Measurements from ENCODE around the gene AP4E1.

Gene AP4E1

GRCh38 chr15:51023499-51023898 is 115.0 kb downstream of the AP4E1 start:
- Histone ChIP-seq H3K79me2 (ENCODE audit: insufficient read depth, low read length) (no peaks in the 10 kb centered on the region), H2AFZ (ENCODE audit: low read depth, low read length, severe bottlenecking) (no peak overlapping the region), H3K9me2 (replicated peaks; ENCODE audit: insufficient read depth, low read length) (no peaks in the 10 kb centered on the region), H3K9me3 (ENCODE audit: insufficient read depth, low read length) (no peaks in the 10 kb centered on the region), H3K36me3 (ENCODE audit: low read length) (no peaks in the 10 kb centered on the region), H3K27me3 (ENCODE audit: low read length) (no peaks in the 10 kb centered on the region), H3K27ac (ENCODE audit: low read depth, low read length) (no peak overlapping the region), H3K9ac (ENCODE audit: low read length) (no peak overlapping the region), H3K4me2 (ENCODE audit: low read depth, low read length, poor library complexity, severe bottlenecking) (no peak overlapping the region), H3K4me3 (ENCODE audit: insufficient read depth, low read length, poor library complexity, severe bottlenecking) (no peak overlapping the region), H3F3A (ENCODE audit: insufficient read depth) (no peaks in the 10 kb centered on the region), H4K20me1 (ENCODE audit: low read depth, low read length) (no peaks in the 10 kb centered on the region)
- TF ChIP-seq EZH2phosphoT487 (conservative IDR thresholded peaks at IDR 0.05; ENCODE audit: low read length), result no peak
- TF ChIP-seq CTCF (IDR thresholded peaks at IDR 0.05; ENCODE audit: insufficient read depth, low read length, poor library complexity, severe bottlenecking), result no peak

- Histone ChIP-seq H3K4me2 (ENCODE audit: low read depth, low read length, poor library complexity, severe bottlenecking) (no peak overlapping the region), H3K79me2 (ENCODE audit: insufficient read depth, low read length) (no peaks in the 10 kb centered on the region), H2AFZ (ENCODE audit: low read depth, low read length, severe bottlenecking) (no peak overlapping the region), H3F3A (ENCODE audit: insufficient read depth) (no peaks in the 10 kb centered on the region), H3K27me3 (ENCODE audit: low read length) (no peaks in the 10 kb centered on the region), H3K4me3 (ENCODE audit: insufficient read depth, low read length, poor library complexity, severe bottlenecking) (no peak overlapping the region), H3K9me3 (ENCODE audit: insufficient read depth, low read length) (no peaks in the 10 kb centered on the region), H3K9ac (ENCODE audit: low read length) (no peak overlapping the region), H3K36me3 (ENCODE audit: low read length) (no peaks in the 10 kb centered on the region), H3K27ac (ENCODE audit: low read depth, low read length) (no peak overlapping the region), H4K20me1 (ENCODE audit: low read depth, low read length) (no peaks in the 10 kb centered on the region), H3K9me2 (replicated peaks; ENCODE audit: insufficient read depth, low read length) (no peaks in the 10 kb centered on the region)
- no peak for TF ChIP-seq EZH2phosphoT487 (conservative IDR thresholded peaks at IDR 0.05; ENCODE audit: low read length)
- no peak for TF ChIP-seq CTCF (IDR thresholded peaks at IDR 0.05; ENCODE audit: insufficient read depth, low read length, poor library complexity, severe bottlenecking)
Measured at GRCh38 chr15:51024735-51025453, 116.4 kb downstream of the AP4E1 start.

- no peaks in the 10 kb centered on the region for H3K27me3 ChIP-seq (ENCODE audit: low read length)
- H2AFZ ChIP-seq (ENCODE audit: low read depth, low read length, severe bottlenecking), result no peak overlapping the region
- no peak overlapping the region for H3K27ac ChIP-seq (ENCODE audit: low read depth, low read length)
- H3K4me3 ChIP-seq (ENCODE audit: insufficient read depth, low read length, poor library complexity, severe bottlenecking), result no peak overlapping the region
- H3K9me2 ChIP-seq (replicated peaks; ENCODE audit: insufficient read depth, low read length), result no peaks in the 10 kb centered on the region
- no peaks in the 10 kb centered on the region for H3F3A ChIP-seq (ENCODE audit: insufficient read depth)
- TF ChIP-seq CTCF (IDR thresholded peaks at IDR 0.05; ENCODE audit: insufficient read depth, low read length, poor library complexity, severe bottlenecking), result no peak
- no peak for TF ChIP-seq EZH2phosphoT487 (conservative IDR thresholded peaks at IDR 0.05; ENCODE audit: low read length)
- H3K9ac ChIP-seq (ENCODE audit: low read length), result no peak overlapping the region
- no peak overlapping the region for H3K4me2 ChIP-seq (ENCODE audit: low read depth, low read length, poor library complexity, severe bottlenecking)
- no peaks in the 10 kb centered on the region for H4K20me1 ChIP-seq (ENCODE audit: low read depth, low read length)
- H3K36me3 ChIP-seq (ENCODE audit: low read length), result no peaks in the 10 kb centered on the region
- no peaks in the 10 kb centered on the region for H3K9me3 ChIP-seq (ENCODE audit: insufficient read depth, low read length)
- no peaks in the 10 kb centered on the region for H3K79me2 ChIP-seq (ENCODE audit: insufficient read depth, low read length)
Measured at GRCh38 chr15:51025454-51025846, 117.0 kb downstream of the AP4E1 start.

Measured in SU-DHL-6 (cell line).